ENCODE data around the gene DLG2.

The DLG2 gene

GRCh38 chr11:84817998-84818397, 809.1 kb downstream of the DLG2 start:
- no peak for TF ChIP-seq FOXP2 (optimal IDR thresholded peaks at IDR 0.05; ENCODE audit: borderline replicate concordance, extremely low read depth, extremely low read length, insufficient read depth)
- TF ChIP-seq SIN3A (IDR thresholded peaks at IDR 0.05; ENCODE audit: borderline replicate concordance, insufficient read depth, low read length), result no peak
- no peak for TF ChIP-seq REST (IDR thresholded peaks at IDR 0.05; ENCODE audit: insufficient read depth in 1 of 2, low read depth in 2 of 2, low read length in 2 of 2)
- no peak for TF ChIP-seq POLR2AphosphoS5 (IDR thresholded peaks at IDR 0.05; ENCODE audit: low read depth, low read length)
- TF ChIP-seq TAF1 (IDR thresholded peaks at IDR 0.05; ENCODE audit: borderline replicate concordance, insufficient read depth, low read length), result no peak

- TF ChIP-seq REST (IDR thresholded peaks at IDR 0.05; ENCODE audit: insufficient read depth in 1 of 2, low read depth in 2 of 2, low read length in 2 of 2) (no peak), TAF1 (IDR thresholded peaks at IDR 0.05; ENCODE audit: borderline replicate concordance, insufficient read depth, low read length) (no peak), FOXP2 (optimal IDR thresholded peaks at IDR 0.05; ENCODE audit: borderline replicate concordance, extremely low read depth, extremely low read length, insufficient read depth) (no peak), POLR2AphosphoS5 (IDR thresholded peaks at IDR 0.05; ENCODE audit: low read depth, low read length) (no peak), SIN3A (IDR thresholded peaks at IDR 0.05; ENCODE audit: borderline replicate concordance, insufficient read depth, low read length) (no peak)
Observed at GRCh38 chr11:84812471-84812969, 814.6 kb downstream of the DLG2 start.

- TF ChIP-seq POLR2AphosphoS5 (IDR thresholded peaks at IDR 0.05; ENCODE audit: low read depth, low read length) (no peak), FOXP2 (optimal IDR thresholded peaks at IDR 0.05; ENCODE audit: borderline replicate concordance, extremely low read depth, extremely low read length, insufficient read depth) (no peak)
Observed at GRCh38 chr11:84806354-84806753, 820.8 kb downstream of the DLG2 start.

- no peak for TF ChIP-seq REST (IDR thresholded peaks at IDR 0.05; ENCODE audit: insufficient read depth in 1 of 2, low read depth in 2 of 2, low read length in 2 of 2)
- TF ChIP-seq TAF1 (IDR thresholded peaks at IDR 0.05; ENCODE audit: borderline replicate concordance, insufficient read depth, low read length), result no peak
- TF ChIP-seq POLR2AphosphoS5 (IDR thresholded peaks at IDR 0.05; ENCODE audit: low read depth, low read length), result no peak
- no peak for TF ChIP-seq SIN3A (IDR thresholded peaks at IDR 0.05; ENCODE audit: borderline replicate concordance, insufficient read depth, low read length)
- TF ChIP-seq FOXP2 (optimal IDR thresholded peaks at IDR 0.05; ENCODE audit: borderline replicate concordance, extremely low read depth, extremely low read length, insufficient read depth), result no peak
Observed at GRCh38 chr11:84804041-84804440, 823.1 kb downstream of the DLG2 start.

GRCh38 chr11:84800755-84801346, 826.3 kb downstream of the DLG2 start:
- no peak for TF ChIP-seq REST (IDR thresholded peaks at IDR 0.05; ENCODE audit: insufficient read depth in 1 of 2, low read depth in 2 of 2, low read length in 2 of 2)
- TF ChIP-seq TAF1 (IDR thresholded peaks at IDR 0.05; ENCODE audit: borderline replicate concordance, insufficient read depth, low read length), result no peak
- no peak for TF ChIP-seq FOXP2 (optimal IDR thresholded peaks at IDR 0.05; ENCODE audit: borderline replicate concordance, extremely low read depth, extremely low read length, insufficient read depth)
- TF ChIP-seq SIN3A (IDR thresholded peaks at IDR 0.05; ENCODE audit: borderline replicate concordance, insufficient read depth, low read length), result no peak
- no peak for TF ChIP-seq POLR2AphosphoS5 (IDR thresholded peaks at IDR 0.05; ENCODE audit: low read depth, low read length)
